ENCODE data around the gene TMEFF2.
"Not testable (repeated sequence)": the region's sequence is repeated elsewhere in the genome, so short reads cannot be mapped to it uniquely, and the experiment has no call there.

TMEFF2 gene

GRCh38 chr2:191926671-191927070 lies 268.1 kb downstream of the TMEFF2 start:
- Histone ChIP-seq H3K4me2 (ENCODE audit: low read length) (no peak overlapping the region), H2BK5ac (ENCODE audit: low read length) (no peak overlapping the region), H3K18ac (ENCODE audit: low read length) (no peak overlapping the region), H3K79me1 (ENCODE audit: low read length) (no peaks in the 10 kb centered on the region), H3K23ac (ENCODE audit: low read length) (no peak overlapping the region), H3K4ac (ENCODE audit: low read depth, low read length) (no peak overlapping the region), H3K4me1 (ENCODE audit: control insufficient read depth, low read depth, low read length) (peaks cover 9% of the 10 kb centered on the region), H2AK5ac (ENCODE audit: low read length) (no peak overlapping the region), H4K5ac (ENCODE audit: low read length) (no peak overlapping the region), H3K79me2 (ENCODE audit: control insufficient read depth, insufficient read depth, low read length) (no peaks in the 10 kb centered on the region), H3K56ac (ENCODE audit: low read length) (no peak overlapping the region), H2BK15ac (replicated peaks; ENCODE audit: low read depth) (no peak overlapping the region), H3K4me3 (ENCODE audit: low read length) (no peak overlapping the region), H3K36me3 (ENCODE audit: control insufficient read depth, insufficient read depth, low read length) (no peaks in the 10 kb centered on the region), H3K27me3 (ENCODE audit: insufficient read depth, low read length, poor library complexity) (no peaks in the 10 kb centered on the region), H2BK120ac (ENCODE audit: low read depth, low read length) (no peak overlapping the region), H4K8ac (ENCODE audit: low read depth, low read length) (no peak overlapping the region), H3K27ac (ENCODE audit: low read depth, low read length) (no peak overlapping the region), H3K9ac (ENCODE audit: low read length) (no peak overlapping the region)
- no peak for DNase-seq
- no CpG with 5 or more reads among the region's 1 CpG for WGBS (ENCODE audit: extremely low coverage, insufficient coverage, low lambda C conversion rate)

DNA sequence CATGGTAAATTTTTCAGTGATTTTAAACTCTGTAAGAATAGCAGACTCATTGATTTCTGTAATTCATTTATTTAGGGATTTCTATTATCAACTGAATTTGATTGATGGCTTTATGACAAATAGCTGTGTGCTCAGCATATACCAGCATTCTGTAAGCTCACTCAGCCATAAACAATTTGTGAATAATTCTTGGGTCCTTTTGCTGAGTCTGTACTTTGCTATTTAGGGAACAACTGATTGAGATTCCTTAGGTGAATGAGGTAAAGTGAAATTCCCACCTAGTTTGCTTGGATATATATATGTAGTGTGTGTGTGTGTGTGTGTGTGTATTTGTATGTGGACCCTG lies 271.1 kb downstream of the TMEFF2 start:
- no peak overlapping the region for H3K18ac ChIP-seq (ENCODE audit: low read length)
- no peak overlapping the region for H2BK120ac ChIP-seq (ENCODE audit: low read depth, low read length)
- H3K23ac ChIP-seq (ENCODE audit: low read length), result no peak overlapping the region
- no peak for DNase-seq
- H3K27me3 ChIP-seq (ENCODE audit: insufficient read depth, low read length, poor library complexity), result no peaks in the 10 kb centered on the region
- no peak overlapping the region for H4K8ac ChIP-seq (ENCODE audit: low read depth, low read length)
- H3K27ac ChIP-seq (ENCODE audit: low read depth, low read length), result no peak overlapping the region
- H3K4me1 ChIP-seq (ENCODE audit: control insufficient read depth, low read depth, low read length), result peaks cover 9% of the 10 kb centered on the region
- no peaks in the 10 kb centered on the region for H3K79me2 ChIP-seq (ENCODE audit: control insufficient read depth, insufficient read depth, low read length)
- no peak overlapping the region for H3K4me2 ChIP-seq (ENCODE audit: low read length)
- no peaks in the 10 kb centered on the region for H3K79me1 ChIP-seq (ENCODE audit: low read length)
- H3K36me3 ChIP-seq (ENCODE audit: control insufficient read depth, insufficient read depth, low read length), result no peaks in the 10 kb centered on the region
- no peak overlapping the region for H3K56ac ChIP-seq (ENCODE audit: low read length)
- no peak overlapping the region for H2BK15ac ChIP-seq (replicated peaks; ENCODE audit: low read depth)
- H2AK5ac ChIP-seq (ENCODE audit: low read length), result no peak overlapping the region
- H4K5ac ChIP-seq (ENCODE audit: low read length), result no peak overlapping the region
- H3K4ac ChIP-seq (ENCODE audit: low read depth, low read length), result no peak overlapping the region
- no peak overlapping the region for H3K4me3 ChIP-seq (ENCODE audit: low read length)
- H3K9ac ChIP-seq (ENCODE audit: low read length), result no peak overlapping the region
- no peak overlapping the region for H2BK5ac ChIP-seq (ENCODE audit: low read length)

- no CpG with 5 or more reads among the region's 20 CpGs for WGBS (ENCODE audit: extremely low coverage, insufficient coverage, low lambda C conversion rate)
- H4K8ac ChIP-seq (ENCODE audit: low read depth, low read length), result no peak overlapping the region
- H3K79me2 ChIP-seq (ENCODE audit: control insufficient read depth, insufficient read depth, low read length), result no peaks in the 10 kb centered on the region
- H3K4ac ChIP-seq (ENCODE audit: low read depth, low read length), result no peak overlapping the region
- no peak for DNase-seq
- H3K4me3 ChIP-seq (ENCODE audit: low read length), result no peak overlapping the region
- H3K4me1 ChIP-seq (ENCODE audit: control insufficient read depth, low read depth, low read length), result peaks cover 7% of the 10 kb centered on the region
- no peak overlapping the region for H3K56ac ChIP-seq (ENCODE audit: low read length)
- H3K9ac ChIP-seq (ENCODE audit: low read length), result no peak overlapping the region
- H3K79me1 ChIP-seq (ENCODE audit: low read length), result no peaks in the 10 kb centered on the region
- H2AK5ac ChIP-seq (ENCODE audit: low read length), result no peak overlapping the region
- H3K36me3 ChIP-seq (ENCODE audit: control insufficient read depth, insufficient read depth, low read length), result no peaks in the 10 kb centered on the region
- no peak overlapping the region for H4K5ac ChIP-seq (ENCODE audit: low read length)
- no peak overlapping the region for H3K23ac ChIP-seq (ENCODE audit: low read length)
- no peak overlapping the region for H3K4me2 ChIP-seq (ENCODE audit: low read length)
- no peak overlapping the region for H2BK15ac ChIP-seq (replicated peaks; ENCODE audit: low read depth)
- H3K18ac ChIP-seq (ENCODE audit: low read length), result no peak overlapping the region
- H2BK5ac ChIP-seq (ENCODE audit: low read length), result no peak overlapping the region
- no peaks in the 10 kb centered on the region for H3K27me3 ChIP-seq (ENCODE audit: insufficient read depth, low read length, poor library complexity)
- no peak overlapping the region for H3K27ac ChIP-seq (ENCODE audit: low read depth, low read length)
- H2BK120ac ChIP-seq (ENCODE audit: low read depth, low read length), result no peak overlapping the region
Observed at GRCh38 chr2:191922736-191923651, 271.7 kb downstream of the TMEFF2 start.

GRCh38 chr2:191921650-191922049 lies 273.1 kb downstream of the TMEFF2 start:
- H2BK120ac ChIP-seq (ENCODE audit: low read depth, low read length); H3K27ac ChIP-seq (ENCODE audit: low read depth, low read length); H4K5ac ChIP-seq (ENCODE audit: low read length); H2AK5ac ChIP-seq (ENCODE audit: low read length); H2BK5ac ChIP-seq (ENCODE audit: low read length); DNase-seq; H3K56ac ChIP-seq (ENCODE audit: low read length); H3K4me2 ChIP-seq (ENCODE audit: low read length); H3K9ac ChIP-seq (ENCODE audit: low read length); H4K8ac ChIP-seq (ENCODE audit: low read depth, low read length); H2BK15ac ChIP-seq (replicated peaks; ENCODE audit: low read depth); H3K4me1 ChIP-seq (ENCODE audit: control insufficient read depth, low read depth, low read length); H3K18ac ChIP-seq (ENCODE audit: low read length); H3K23ac ChIP-seq (ENCODE audit: low read length); H3K4me3 ChIP-seq (ENCODE audit: low read length); H3K79me1 ChIP-seq (ENCODE audit: low read length); H3K79me2 ChIP-seq (ENCODE audit: control insufficient read depth, insufficient read depth, low read length); H3K27me3 ChIP-seq (ENCODE audit: insufficient read depth, low read length, poor library complexity); H3K4ac ChIP-seq (ENCODE audit: low read depth, low read length); H3K36me3 ChIP-seq (ENCODE audit: control insufficient read depth, insufficient read depth, low read length): not testable (repeated sequence)
- no CpG with 5 or more reads among the region's 32 CpGs for WGBS (ENCODE audit: extremely low coverage, insufficient coverage, low lambda C conversion rate)

DNA sequence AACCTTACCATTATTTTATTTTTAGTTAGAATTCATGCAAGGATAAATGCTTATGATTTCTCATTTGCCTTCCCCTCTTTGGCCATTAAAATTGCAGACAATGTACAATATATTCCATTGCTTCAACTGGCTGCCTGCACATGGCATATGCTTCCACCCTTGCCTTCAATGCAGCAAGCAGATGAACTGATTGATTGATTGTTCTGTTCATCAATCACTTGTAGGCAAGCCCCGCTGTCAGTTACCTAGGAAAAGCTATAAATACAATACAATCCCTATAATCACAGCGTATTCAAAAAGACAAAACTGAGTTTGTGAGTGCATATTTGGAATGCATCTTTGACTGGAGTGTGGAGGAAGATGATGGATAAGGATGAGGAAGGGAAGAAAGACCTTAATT lies 274.2 kb downstream of the TMEFF2 start:
- no peak overlapping the region for H2BK15ac ChIP-seq (replicated peaks; ENCODE audit: low read depth)
- H3K56ac ChIP-seq (ENCODE audit: low read length), result no peak overlapping the region
- no peak overlapping the region for H3K4ac ChIP-seq (ENCODE audit: low read depth, low read length)
- no peak overlapping the region for H3K18ac ChIP-seq (ENCODE audit: low read length)
- H3K79me1 ChIP-seq (ENCODE audit: low read length), result no peaks in the 10 kb centered on the region
- H4K8ac ChIP-seq (ENCODE audit: low read depth, low read length), result no peak overlapping the region
- no peak overlapping the region for H2BK5ac ChIP-seq (ENCODE audit: low read length)
- H3K27me3 ChIP-seq (ENCODE audit: insufficient read depth, low read length, poor library complexity), result no peaks in the 10 kb centered on the region
- H2AK5ac ChIP-seq (ENCODE audit: low read length), result no peak overlapping the region
- no peaks in the 10 kb centered on the region for H3K36me3 ChIP-seq (ENCODE audit: control insufficient read depth, insufficient read depth, low read length)
- no peak overlapping the region for H2BK120ac ChIP-seq (ENCODE audit: low read depth, low read length)
- no peak for DNase-seq
- WGBS (ENCODE audit: extremely low coverage, insufficient coverage, low lambda C conversion rate), result no CpG with 5 or more reads among the region's 2 CpGs
- H3K4me3 ChIP-seq (ENCODE audit: low read length), result no peak overlapping the region
- H3K23ac ChIP-seq (ENCODE audit: low read length), result no peak overlapping the region
- no peaks in the 10 kb centered on the region for H3K79me2 ChIP-seq (ENCODE audit: control insufficient read depth, insufficient read depth, low read length)
- no peak overlapping the region for H3K27ac ChIP-seq (ENCODE audit: low read depth, low read length)
- H3K4me1 ChIP-seq (ENCODE audit: control insufficient read depth, low read depth, low read length), result no peaks in the 10 kb centered on the region
- no peak overlapping the region for H3K9ac ChIP-seq (ENCODE audit: low read length)
- H3K4me2 ChIP-seq (ENCODE audit: low read length), result no peak overlapping the region
- no peak overlapping the region for H4K5ac ChIP-seq (ENCODE audit: low read length)

Data from mesendoderm (in vitro differentiated cells).